CD14-positive monocyte (primary cell): ENCODE data around the gene CALHM5. TPM values are rescaled to one million over a fixed set of nuclear protein-coding genes. Genes with fewer than 3 reads are reported as not detected.

ENCODE experiments used
- DNase-seq, 3 donors: peaks; one replicate each; pipeline ENCODE4 v3.0.0-alpha.2; 2011 to 2022
- H2AFZ ChIP-seq: 2 replicates; pipeline ENCODE4 v1.6.0; 2012; ENCODE audit warnings: mild to moderate bottlenecking, low read depth, low read length, inconsistent platforms; ENCODE audit not compliant: insufficient read depth, poor library complexity, severe bottlenecking
- H3K27ac ChIP-seq, 2 donors: 1 replicate in 1 of 2; 2 replicates in 1 of 2; pipeline ENCODE4 v1.5.1; 2012 to 2013; ENCODE audit warnings: low read length in 2 of 2, control low read depth in 1 of 2, inconsistent platforms in 1 of 2, low read depth in 1 of 2, mild to moderate bottlenecking in 1 of 2
- H3K27me3 ChIP-seq, 2 donors: one replicate each; pipeline versions ENCODE4 v1.6.0 to v1.6.1; 2011 to 2013; ENCODE audit warnings: low read length in 2 of 2; ENCODE audit not compliant: control insufficient read depth in 2 of 2, insufficient read depth in 2 of 2
- H3K36me3 ChIP-seq, 2 donors: replicated peaks in 1 of 2; 1 replicate in 1 of 2; 2 replicates in 1 of 2; pipeline versions ENCODE4 v1.5.1 to v1.6.1; 2012 to 2013; ENCODE audit warnings: low read length in 2 of 2, control low read depth in 1 of 2, inconsistent platforms in 1 of 2, mild to moderate bottlenecking in 1 of 2; ENCODE audit not compliant: insufficient read depth in 2 of 2, control insufficient read depth in 1 of 2
- H3K4me1 ChIP-seq, 2 donors: 1 replicate in 1 of 2; 2 replicates in 1 of 2; pipeline versions ENCODE4 v1.5.1 to v1.6.1; 2012 to 2013; ENCODE audit warnings: low read length in 2 of 2, control low read depth in 1 of 2, inconsistent platforms in 1 of 2, mild to moderate bottlenecking in 1 of 2, moderate library complexity in 1 of 2; ENCODE audit not compliant: insufficient read depth in 2 of 2, control insufficient read depth in 1 of 2
- H3K4me2 ChIP-seq: replicated peaks from 2 replicates; pipeline ENCODE3; 2012; ENCODE audit warnings: low read length, moderate library complexity, mild to moderate bottlenecking; ENCODE audit not compliant: poor library complexity, severe bottlenecking; ENCODE audit errors: extremely low read depth
- H3K4me3 ChIP-seq, 3 experiments: fragments of 200-600 bp in 1 of 3; sonication (generic) in 1 of 3; replicated peaks in 1 of 3; 1 replicate in 2 of 3; 2 replicates in 1 of 3; pipeline ENCODE4 v1.5.1; 2011 to 2013; ENCODE audit warnings: low read length in 3 of 3, mild to moderate bottlenecking in 3 of 3, control low read depth in 2 of 3, low read depth in 2 of 3, inconsistent platforms in 1 of 3, moderate library complexity in 1 of 3
- H3K79me2 ChIP-seq: 2 replicates; pipeline ENCODE4 v1.6.0; 2012; ENCODE audit warnings: mild to moderate bottlenecking, control low read depth, inconsistent platforms, low read length, moderate library complexity; ENCODE audit not compliant: insufficient read depth
- H3K9ac ChIP-seq: 2 replicates; pipeline ENCODE4 v1.6.0; 2017; ENCODE audit warnings: low read length, mild to moderate bottlenecking; ENCODE audit not compliant: insufficient read depth, poor library complexity, severe bottlenecking
- H3K9me3 ChIP-seq, 2 donors: replicated peaks in 1 of 2; 1 replicate in 1 of 2; 2 replicates in 1 of 2; pipeline versions ENCODE4 v1.5.1 to v1.6.1; 2012 to 2013; ENCODE audit warnings: low read length in 2 of 2, control low read depth in 1 of 2; ENCODE audit not compliant: control insufficient read depth in 1 of 2, insufficient read depth in 1 of 2
- H4K20me1 ChIP-seq: 2 replicates; pipeline ENCODE4 v1.6.0; 2012; ENCODE audit warnings: mild to moderate bottlenecking, low read length, control low read depth, moderate library complexity; ENCODE audit not compliant: insufficient read depth
- H3K27ac Mint-ChIP-seq, 7 donors: one replicate each; pipeline ENCODE4 v1.8.0; 2020; ENCODE audit warnings: mild to moderate bottlenecking in 7 of 7, mixed read lengths in 7 of 7, moderate library complexity in 6 of 7, inconsistent platforms in 2 of 7
- H3K27me3 Mint-ChIP-seq, 3 donors: one replicate each; pipeline ENCODE4 v1.8.0; 2021 to 2022; ENCODE audit warnings: low read depth in 3 of 3, mild to moderate bottlenecking in 3 of 3, mixed read lengths in 3 of 3, moderate library complexity in 3 of 3, inconsistent platforms in 1 of 3
- H3K36me3 Mint-ChIP-seq, 2 donors: one replicate each; pipeline ENCODE4 v1.8.0; 2020; ENCODE audit warnings: mixed read lengths in 2 of 2, inconsistent platforms in 1 of 2, mild to moderate bottlenecking in 1 of 2
- H3K4me1 Mint-ChIP-seq: one replicate; pipeline ENCODE4 v1.8.0; 2020; ENCODE audit warnings: mild to moderate bottlenecking, mixed read lengths
- H3K4me3 Mint-ChIP-seq, 2 donors: one replicate each; pipeline ENCODE4 v1.8.0; 2020; ENCODE audit warnings: mild to moderate bottlenecking in 2 of 2, mixed read lengths in 2 of 2, moderate library complexity in 1 of 2
- H3K9me3 Mint-ChIP-seq, 7 donors: one replicate each; pipeline ENCODE4 v1.8.0; 2020 to 2022; ENCODE audit warnings: mixed read lengths in 7 of 7, mild to moderate bottlenecking in 6 of 7, moderate library complexity in 6 of 7, inconsistent platforms in 2 of 7
- WGBS: methylation state at CpG from one replicate; pipeline ENCODE4 v1.1.5; 2013; ENCODE audit warnings: missing lambda C conversion rate; ENCODE audit not compliant: insufficient coverage; 5-methylcytosine and 5-hydroxymethylcytosine counted together
- intact Hi-C, 2 donors: fragments of 100-400 bp; cut with micrococcal nuclease; formaldehyde crosslinking; loops; one replicate each; pipeline versions ENCODE4 v1.15.0 to v1.15.1; 2023
- polyA plus RNA-seq, 3 donors: library from polyadenylated mRNA; depleted of rRNA in 1 of 3; unstranded in 2 of 3; stranded (reverse) in 1 of 3; fragments of 300-500 nt in 2 of 3; fragments of >200 nt in 1 of 3; fragmentation: Illumina TruSeq in 2 of 3; gene quantifications; 1 replicate in 2 of 3; 2 replicates in 1 of 3; pipeline ENCODE4 v1.2.3, GENCODE V29; 2012 to 2021
- TF ChIP-seq, protein P1 (sequence below): fragments of 200-600 bp; IDR thresholded peaks from one replicate; pipeline ENCODE4 v1.8.0; 2022; ENCODE audit warnings: antibody characterized with exemption, mild to moderate bottlenecking

The CALHM5 gene
- polyA plus RNA-seq, 3 donors = 0.01 TPM; not detected in 2

DNA sequence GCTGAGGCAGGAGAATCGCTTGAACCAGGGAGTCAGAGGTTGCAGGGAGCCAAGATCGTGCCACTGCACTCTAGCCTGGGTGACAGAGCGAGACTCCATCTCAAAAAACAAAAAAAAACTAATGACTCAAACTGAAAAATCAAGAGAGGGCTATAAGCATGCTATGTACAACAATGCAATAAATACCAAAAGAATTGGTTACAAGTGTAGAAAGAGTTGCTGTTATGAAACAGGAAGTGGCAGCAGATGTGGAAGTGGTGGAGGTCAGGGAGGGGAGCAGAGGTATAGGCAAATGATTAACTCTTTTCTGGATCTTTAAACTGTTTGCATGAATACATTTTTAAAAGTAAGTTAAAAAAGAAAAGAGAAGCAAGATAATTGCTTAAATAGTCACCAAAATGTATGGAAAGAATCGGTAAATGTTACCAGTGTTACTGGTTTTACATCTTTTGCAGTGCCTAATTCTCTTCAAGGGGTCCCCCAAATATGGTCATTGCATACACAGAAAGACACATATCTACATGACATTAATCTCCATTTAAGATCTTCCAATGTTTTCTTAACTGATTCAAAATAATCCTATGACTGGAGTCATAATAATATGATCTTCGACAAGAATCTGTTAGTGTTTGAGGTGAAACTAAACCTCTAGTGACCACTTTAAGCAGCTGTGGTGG is 35.3 kb upstream of the CALHM5 start:
- Histone ChIP-seq H2AFZ (peak overlapping the region; percentile 8), H3K4me2 (peak overlapping the region; percentile 72), H3K36me3 (no peaks in the 10 kb centered on the region), H3K4me1 (peaks cover 37 to 51% of the 10 kb centered on the region in 2 donors), H4K20me1 (no peaks in the 10 kb centered on the region), H3K9me3 (no peaks in the 10 kb centered on the region), H3K4me3 (peak overlapping the region; percentile 21 to 68 (median 36)), H3K9ac (peak overlapping the region; percentile 37), H3K27me3 (no peaks in the 10 kb centered on the region), H3K27ac (peak overlapping the region; percentile 83 to 90), H3K79me2 (no peaks in the 10 kb centered on the region)
- DNase-seq = peak; percentile 70 to 83 (median 77)
- H3K4me1 Mint-ChIP-seq = peaks cover 52% of the 10 kb centered on the region
- peak overlapping the region; percentile 65 to 88 for H3K4me3 Mint-ChIP-seq
- H3K27ac Mint-ChIP-seq = peak overlapping the region; percentile 92 to 98 (median 97)
- no peaks in the 10 kb centered on the region for H3K27me3 Mint-ChIP-seq
- no CpG with 5 or more reads among the region's 5 CpGs for WGBS
- H3K36me3 Mint-ChIP-seq = no peaks in the 10 kb centered on the region
- intact Hi-C loops = no loop called here
- H3K9me3 Mint-ChIP-seq = peaks cover 0 to 7% (median 4%) of the 10 kb centered on the region in 7 donors
- TF ChIP-seq, protein P1, sequence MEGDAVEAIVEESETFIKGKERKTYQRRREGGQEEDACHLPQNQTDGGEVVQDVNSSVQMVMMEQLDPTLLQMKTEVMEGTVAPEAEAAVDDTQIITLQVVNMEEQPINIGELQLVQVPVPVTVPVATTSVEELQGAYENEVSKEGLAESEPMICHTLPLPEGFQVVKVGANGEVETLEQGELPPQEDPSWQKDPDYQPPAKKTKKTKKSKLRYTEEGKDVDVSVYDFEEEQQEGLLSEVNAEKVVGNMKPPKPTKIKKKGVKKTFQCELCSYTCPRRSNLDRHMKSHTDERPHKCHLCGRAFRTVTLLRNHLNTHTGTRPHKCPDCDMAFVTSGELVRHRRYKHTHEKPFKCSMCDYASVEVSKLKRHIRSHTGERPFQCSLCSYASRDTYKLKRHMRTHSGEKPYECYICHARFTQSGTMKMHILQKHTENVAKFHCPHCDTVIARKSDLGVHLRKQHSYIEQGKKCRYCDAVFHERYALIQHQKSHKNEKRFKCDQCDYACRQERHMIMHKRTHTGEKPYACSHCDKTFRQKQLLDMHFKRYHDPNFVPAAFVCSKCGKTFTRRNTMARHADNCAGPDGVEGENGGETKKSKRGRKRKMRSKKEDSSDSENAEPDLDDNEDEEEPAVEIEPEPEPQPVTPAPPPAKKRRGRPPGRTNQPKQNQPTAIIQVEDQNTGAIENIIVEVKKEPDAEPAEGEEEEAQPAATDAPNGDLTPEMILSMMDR = no peak

DNA sequence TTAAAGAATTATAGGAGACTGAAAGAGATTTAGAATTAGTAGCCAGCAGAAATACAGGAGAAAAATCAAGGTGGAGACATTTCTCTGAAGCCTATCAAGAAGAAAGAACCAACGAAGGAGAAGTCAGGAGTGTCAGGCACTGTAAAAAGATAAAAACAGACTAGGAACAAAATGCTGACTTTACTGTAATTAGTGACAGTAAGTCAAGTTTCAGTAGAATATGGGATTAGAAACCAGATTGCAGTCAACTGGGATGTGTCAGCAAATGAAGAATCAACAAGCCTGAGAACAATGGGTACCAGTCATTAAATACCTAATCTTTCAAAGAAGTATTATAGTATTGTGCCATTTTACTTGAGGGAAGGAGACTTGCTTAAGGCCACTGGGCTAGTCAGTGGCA is 28.7 kb upstream of the CALHM5 start:
- no peaks in the 10 kb centered on the region for H3K27me3 Mint-ChIP-seq

More for the DNA sequence above, 28.7 kb upstream of the CALHM5 start:
- Histone ChIP-seq H3K9ac (no peak overlapping the region), H3K4me1 (peaks cover 0 to 7% of the 10 kb centered on the region in 2 donors), H3K27me3 (no peaks in the 10 kb centered on the region), H4K20me1 (no peaks in the 10 kb centered on the region), H3K27ac (no peak overlapping the region), H3K9me3 (no peaks in the 10 kb centered on the region), H3K79me2 (no peaks in the 10 kb centered on the region), H3K4me2 (no peak overlapping the region), H2AFZ (no peak overlapping the region), H3K36me3 (no peaks in the 10 kb centered on the region), H3K4me3 (no peak overlapping the region)
- Mint-ChIP-seq H3K27ac (no peak overlapping the region), H3K4me3 (no peak overlapping the region), H3K9me3 (peaks cover 0 to 3% (median 0%) of the 10 kb centered on the region in 7 donors), H3K4me1 (peaks cover 10% of the 10 kb centered on the region), H3K36me3 (no peaks in the 10 kb centered on the region)
- no peak for DNase-seq
- WGBS = 100% methylated on average over 1 of the region's 1 CpG
- TF ChIP-seq, protein P1 = no peak
- intact Hi-C loops = no loop called here
